Ammon's horn (tissue), 1 donor: ENCODE data around the gene B3GAT1.
A peak's percentile ranks its signal among the peaks of the same experiment; 100 is the strongest.

ENCODE experiments used
- DNase-seq: peaks from one replicate; pipeline ENCODE4 v3.0.0-alpha.2; 2016; ENCODE audit warnings: low spot score

B3GAT1 gene

DNA sequence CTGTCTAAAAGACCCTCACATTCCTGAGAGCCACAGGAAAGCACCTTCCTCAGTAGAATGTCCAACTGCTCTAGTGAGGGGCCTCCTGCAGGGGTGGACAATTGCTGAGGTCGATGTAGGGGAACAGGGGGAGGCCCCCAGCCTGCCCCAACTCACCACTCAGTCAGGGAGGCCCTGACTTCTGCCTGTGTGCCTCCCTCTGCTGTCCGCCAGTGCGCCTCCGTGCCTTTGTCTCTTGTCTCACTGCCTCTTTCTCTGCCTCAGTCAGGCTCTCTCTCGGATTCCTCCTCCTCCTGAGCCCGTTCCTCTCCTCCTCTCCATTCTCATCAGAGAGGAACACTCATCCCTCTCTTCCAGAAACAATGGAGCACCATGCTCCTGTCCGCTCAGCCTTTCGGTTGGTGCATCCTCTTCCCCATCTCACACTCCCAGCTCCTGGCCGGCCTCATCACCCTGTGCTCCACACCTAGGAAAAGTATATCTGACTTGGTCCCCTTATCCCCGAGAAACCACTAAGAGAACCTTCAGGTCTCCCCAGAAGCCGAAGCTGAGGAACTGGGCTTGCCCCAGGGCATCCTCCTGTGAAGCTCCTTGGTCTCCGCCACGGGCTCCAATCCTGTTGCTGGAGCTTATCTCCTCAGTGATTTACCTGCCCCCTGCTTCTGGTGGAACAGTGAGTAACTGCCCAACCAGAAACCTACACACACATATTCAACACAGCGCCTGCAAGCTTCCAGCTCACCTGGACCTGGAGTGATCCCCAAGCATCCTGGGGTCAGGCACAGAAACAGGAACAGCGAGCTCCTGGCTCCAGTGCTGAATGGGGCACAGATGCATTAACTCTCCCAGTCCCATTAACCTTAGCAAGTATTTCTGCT lies 2.3 kb downstream of the B3GAT1 start:
- peak; percentile 75 for DNase-seq

GRCh38 chr11:134407923-134408322 lies 4.1 kb downstream of the B3GAT1 start:
- no peak for DNase-seq

DNA sequence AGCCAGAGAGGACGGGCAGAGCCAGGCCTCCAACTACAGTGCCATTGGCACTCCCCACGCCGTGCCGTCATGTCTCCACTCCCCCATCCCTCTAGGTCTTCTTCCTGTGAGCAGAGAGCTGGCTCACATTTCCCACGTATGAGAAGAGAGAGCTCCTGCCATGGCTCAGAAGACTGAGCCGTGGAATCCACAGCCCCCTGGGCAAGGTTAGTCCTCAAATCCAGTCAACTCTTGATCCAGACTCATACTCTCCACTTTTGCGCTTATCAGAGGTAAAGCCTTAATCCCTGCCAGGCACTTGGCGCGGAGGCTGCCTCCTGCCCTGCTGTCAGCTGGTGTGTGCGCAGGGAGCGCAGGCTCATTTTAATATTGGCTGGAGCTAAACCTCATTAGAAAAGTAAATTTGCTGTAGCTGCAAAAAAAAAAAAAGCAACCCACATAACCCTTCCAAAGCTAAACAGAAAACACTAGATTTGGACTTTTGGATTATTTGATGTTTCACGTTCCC lies 4.7 kb downstream of the B3GAT1 start:
- peak; percentile 71 for DNase-seq

DNA sequence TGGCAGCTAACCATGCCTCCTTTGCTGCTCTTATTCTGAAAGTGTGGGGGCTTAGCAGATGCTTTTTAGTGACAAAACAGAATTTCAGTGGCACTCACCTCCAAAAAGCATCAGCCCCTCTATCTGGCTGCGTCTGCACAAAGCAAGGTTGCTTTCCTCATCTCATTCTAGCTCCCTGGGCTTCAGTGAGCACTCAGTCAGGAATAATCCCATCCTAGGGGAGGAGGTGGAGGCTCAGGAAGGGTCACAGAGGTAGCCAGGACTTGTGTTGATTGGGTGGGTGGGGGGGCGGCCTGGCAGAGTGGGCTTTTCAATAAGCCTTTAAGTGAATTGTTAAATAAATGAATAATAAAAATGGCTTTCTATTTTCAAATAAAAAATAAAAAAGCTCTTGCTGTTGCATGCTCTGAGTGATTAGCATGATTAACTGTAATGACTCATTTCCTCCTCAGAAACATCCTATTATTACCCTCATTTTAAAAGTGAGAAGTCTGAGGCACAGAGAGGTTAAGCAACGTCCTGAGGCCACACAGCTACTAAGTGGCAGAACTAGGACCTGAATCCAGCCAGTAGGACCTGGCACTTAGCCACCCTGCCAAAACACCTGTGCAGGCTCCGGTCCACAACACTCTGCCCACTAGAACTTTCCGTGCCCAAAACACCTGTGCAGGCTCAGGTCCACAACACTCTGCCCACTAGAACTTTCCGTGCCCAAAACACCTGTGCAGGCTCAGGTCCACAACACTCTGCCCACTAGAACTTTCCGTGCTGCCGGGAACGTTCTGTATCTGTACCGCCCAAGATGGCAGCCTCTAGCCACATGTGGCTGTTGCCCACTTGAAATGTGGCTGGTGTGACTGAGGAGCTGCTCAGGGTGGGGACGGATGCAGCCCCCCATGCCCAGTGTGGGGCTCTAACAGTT lies 5.5 kb downstream of the B3GAT1 start:
- DNase-seq: no peak

- DNase-seq: no peak
Observed at GRCh38 chr11:134405841-134406240, 6.2 kb downstream of the B3GAT1 start.

GRCh38 chr11:134405436-134405835 lies 6.6 kb downstream of the B3GAT1 start:
- no peak for DNase-seq

- no peak for DNase-seq
Observed at GRCh38 chr11:134404575-134405341, 7.3 kb downstream of the B3GAT1 start.

- no peak for DNase-seq
Observed at GRCh38 chr11:134402910-134403309, 9.1 kb downstream of the B3GAT1 start.

GRCh38 chr11:134401825-134402809 lies 9.9 kb downstream of the B3GAT1 start:
- no peak for DNase-seq

- DNase-seq: no peak
Observed at GRCh38 chr11:134399996-134400395, 12.0 kb downstream of the B3GAT1 start.

DNA sequence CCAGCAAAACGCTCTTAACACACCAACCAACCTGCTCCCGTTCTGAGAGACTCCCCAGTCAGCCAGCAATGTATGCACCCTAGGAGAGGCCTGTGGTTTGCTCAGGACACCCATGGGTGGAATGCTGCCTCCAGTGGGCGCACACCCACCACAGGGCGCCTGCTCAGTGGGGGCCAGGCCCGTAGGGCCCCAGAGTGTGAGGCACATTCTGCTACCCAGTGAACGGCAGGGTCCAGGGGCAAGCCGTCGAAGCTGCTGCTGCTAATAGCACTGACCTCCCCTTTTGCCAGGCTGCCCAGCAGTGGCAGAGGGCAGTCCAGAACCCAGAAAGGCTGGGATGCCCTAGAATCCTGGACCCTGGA lies 12.8 kb downstream of the B3GAT1 start:
- no peak for DNase-seq

DNA sequence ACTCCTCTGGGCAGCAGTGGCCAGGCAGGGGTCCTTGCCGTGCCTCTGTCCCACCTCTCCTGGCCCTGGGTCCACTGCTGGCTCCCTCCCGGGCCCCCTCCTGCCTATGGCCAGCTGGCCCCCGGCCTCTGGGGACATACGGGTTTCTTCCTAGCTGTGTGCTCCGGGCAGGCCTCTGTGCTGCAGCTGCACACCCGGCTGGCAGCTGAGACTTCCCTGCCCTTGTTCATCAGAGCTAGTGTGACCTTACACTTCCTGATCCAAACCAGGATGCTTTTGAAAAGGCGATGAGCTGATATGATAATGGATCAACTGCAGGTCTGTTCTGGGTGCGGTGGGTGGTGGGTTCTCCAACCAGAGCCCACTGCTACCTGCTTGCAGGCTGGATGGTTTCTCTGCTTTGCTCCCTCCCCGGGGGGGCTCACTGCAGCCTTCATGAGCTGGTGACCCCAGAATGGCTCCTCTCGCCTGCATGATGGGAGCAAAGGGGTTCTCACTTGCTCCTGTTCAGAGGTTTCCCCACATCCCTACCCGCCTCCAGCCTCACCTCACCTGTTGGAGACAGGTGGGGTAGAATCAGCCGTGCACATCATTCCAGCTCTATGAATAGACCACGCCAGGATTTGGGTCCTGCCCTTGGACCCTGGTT lies 13.3 kb downstream of the B3GAT1 start:
- DNase-seq: peak; percentile 60

DNA sequence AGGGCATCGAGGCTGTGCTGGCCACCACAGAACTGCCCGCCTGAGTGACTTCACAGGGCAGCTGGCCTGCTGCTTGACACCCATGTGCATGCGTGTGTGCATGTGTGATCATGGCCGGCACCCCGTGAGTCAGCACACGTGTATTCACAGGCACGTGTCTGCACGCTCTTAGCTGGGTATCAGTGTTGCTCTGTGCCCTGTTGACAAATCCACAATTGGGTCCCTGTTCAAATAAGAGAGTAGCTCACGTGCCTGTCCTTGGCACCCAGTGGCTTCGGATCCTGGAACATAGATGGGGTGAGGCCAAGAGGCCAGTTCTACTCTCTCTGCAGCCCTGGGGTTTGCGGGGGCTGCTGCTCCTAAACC lies 14.0 kb downstream of the B3GAT1 start:
- peak; percentile 86 for DNase-seq

GRCh38 chr11:134397304-134398078 lies 14.6 kb downstream of the B3GAT1 start:
- no peak for DNase-seq

DNA sequence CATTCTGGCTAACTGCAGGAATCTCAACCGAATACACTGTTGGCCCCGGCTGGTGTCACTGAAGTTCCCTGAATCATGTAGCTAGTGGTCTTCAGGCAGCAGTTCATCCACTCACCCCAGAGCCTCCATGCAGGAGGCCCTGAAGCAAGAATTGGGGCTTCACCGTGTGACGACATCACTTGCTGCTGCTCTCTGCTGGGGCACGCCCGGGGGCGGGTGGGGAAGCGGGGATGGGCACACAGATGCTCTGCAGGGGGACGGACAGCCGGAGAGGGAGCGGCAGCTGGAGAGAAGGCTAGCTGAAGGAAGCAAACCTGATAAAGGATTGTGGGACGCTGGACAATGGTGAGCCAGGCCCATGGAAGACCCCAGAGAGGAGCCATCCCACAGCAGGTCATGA lies 17.0 kb downstream of the B3GAT1 start:
- DNase-seq: no peak

- no peak for DNase-seq
Observed at GRCh38 chr11:134394311-134394710, 17.7 kb downstream of the B3GAT1 start.

DNA sequence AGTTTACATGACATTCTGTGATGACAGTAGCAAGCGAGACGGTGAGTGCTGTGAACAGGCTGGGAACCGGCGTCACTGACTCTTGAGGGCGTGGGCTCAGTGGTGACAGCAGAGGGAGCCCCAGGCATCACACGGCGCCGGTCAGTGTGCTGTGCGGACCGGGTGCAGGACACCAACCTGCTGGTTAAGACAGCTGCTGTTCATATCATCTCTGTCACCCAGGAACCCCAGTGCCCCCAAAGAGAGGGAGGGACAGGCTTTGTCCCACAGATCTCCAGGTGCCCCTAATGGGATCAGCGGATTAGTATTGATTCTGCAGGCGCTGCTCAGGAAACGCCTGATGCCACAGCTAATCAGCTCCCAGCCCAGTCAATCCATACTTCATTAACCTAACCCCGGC lies 18.4 kb downstream of the B3GAT1 start:
- DNase-seq: peak; percentile 88

- no peak for DNase-seq
Observed at GRCh38 chr11:134392953-134393615, 19.0 kb downstream of the B3GAT1 start.

GRCh38 chr11:134391656-134392055 lies 20.4 kb downstream of the B3GAT1 start:
- no peak for DNase-seq
